HEK293 (cell line): Measurements from ENCODE around the gene DMPK.

ENCODE experiments used
- CTCF ChIA-PET: fragments of 350-600 bp; formaldehyde crosslinking; extraction: SDS; loops from one replicate; lab custom pipeline; 2021; ENCODE audit warnings: antibody characterized with exemption; lab: Yijun Ruan, JAX
- POLR2A ChIA-PET: fragments of 300-600 bp; formaldehyde crosslinking; extraction: SDS; loops from one replicate; lab custom pipeline; 2020; ENCODE audit warnings: antibody characterized with exemption, inconsistent platforms; lab: Yijun Ruan, JAX
- H3K27ac ChIP-seq: fragments of 200-500 bp; sonication (Bioruptor generic); 2 replicates; pipeline ENCODE4 v1.5.1; 2014; ENCODE audit warnings: low read depth, low read length, control low read depth, inconsistent platforms; ENCODE audit errors: extremely low read depth
- H3K36me3 ChIP-seq, 2 experiments: fragments of 200-500 bp in 1 of 2; sonication (Bioruptor generic) in 1 of 2; 1 replicate in 1 of 2; 2 replicates in 1 of 2; pipeline ENCODE4 v1.5.1; 2014 to 2017; ENCODE audit warnings: inconsistent platforms in 2 of 2, low read length in 2 of 2; ENCODE audit not compliant: control insufficient read depth in 2 of 2, insufficient read depth in 1 of 2
- H3K4me1 ChIP-seq: fragments of 200-500 bp; sonication (Bioruptor generic); 2 replicates; pipeline ENCODE4 v1.5.1; 2014; ENCODE audit warnings: mild to moderate bottlenecking, low read length, inconsistent platforms; ENCODE audit not compliant: control insufficient read depth, insufficient read depth
- H3K4me3 ChIP-seq: 2 replicates; pipeline ENCODE4 v1.5.1; 2011; ENCODE audit warnings: low read depth, mild to moderate bottlenecking, control low read depth, low read length, moderate library complexity
- H3K9me3 ChIP-seq: fragments of 200-500 bp; sonication (Bioruptor generic); 2 replicates; pipeline ENCODE4 v1.5.1; 2014; ENCODE audit warnings: low read depth, low read length, inconsistent platforms; ENCODE audit not compliant: control insufficient read depth, insufficient read depth
- GLI4 ChIP-seq: fragments of 450-650 bp; formaldehyde crosslinking; IDR thresholded peaks from 2 replicates; pipeline ENCODE4 v1.5.1; 2016; ENCODE audit warnings: missing biosample characterization, missing genetic modification characterization
- PATZ1 ChIP-seq: fragments of 450-650 bp; formaldehyde crosslinking; IDR thresholded peaks from 2 replicates; pipeline ENCODE4 v1.5.1; 2016; ENCODE audit warnings: missing biosample characterization, missing genetic modification characterization
- PRDM2 ChIP-seq: fragments of 450-650 bp; formaldehyde crosslinking; IDR thresholded peaks from 2 replicates; pipeline ENCODE4 v1.5.1; 2016; ENCODE audit warnings: missing biosample characterization, missing genetic modification characterization, borderline replicate concordance
- ZBTB20 ChIP-seq: fragments of 450-650 bp; formaldehyde crosslinking; IDR thresholded peaks from 2 replicates; pipeline ENCODE4 v1.5.1; 2016; ENCODE audit warnings: missing biosample characterization, missing genetic modification characterization
- ZBTB8A ChIP-seq: fragments of 450-650 bp; formaldehyde crosslinking; IDR thresholded peaks from 2 replicates; pipeline ENCODE4 v1.5.1; 2016; ENCODE audit warnings: missing biosample characterization, missing genetic modification characterization
- ZFP3 ChIP-seq: fragments of 450-650 bp; formaldehyde crosslinking; IDR thresholded peaks from 2 replicates; pipeline ENCODE4 v1.5.1; 2016; ENCODE audit warnings: low read depth, missing biosample characterization, missing genetic modification characterization
- ZNF112 ChIP-seq: fragments of 450-650 bp; formaldehyde crosslinking; IDR thresholded peaks from 2 replicates; pipeline ENCODE4 v1.5.0; 2017; ENCODE audit warnings: missing biosample characterization, missing genetic modification characterization
- ZNF157 ChIP-seq: fragments of 450-650 bp; formaldehyde crosslinking; IDR thresholded peaks from 2 replicates; pipeline ENCODE4 v1.5.1; 2016; ENCODE audit warnings: missing biosample characterization, missing genetic modification characterization
- ZNF221 ChIP-seq: fragments of 450-650 bp; formaldehyde crosslinking; IDR thresholded peaks from 2 replicates; pipeline ENCODE4 v1.5.1; 2017; ENCODE audit warnings: missing biosample characterization, missing genetic modification characterization, borderline replicate concordance
- ZNF366 ChIP-seq: fragments of 450-650 bp; formaldehyde crosslinking; conservative IDR thresholded peaks from 2 replicates; pipeline ENCODE4 v1.5.1; 2016; ENCODE audit warnings: missing biosample characterization, missing genetic modification characterization
- ZNF404 ChIP-seq: fragments of 450-650 bp; formaldehyde crosslinking; IDR thresholded peaks from 2 replicates; pipeline ENCODE4 v1.5.1; 2017; ENCODE audit warnings: missing biosample characterization, missing genetic modification characterization
- ZNF549 ChIP-seq: fragments of 450-650 bp; IDR thresholded peaks from 2 replicates; pipeline ENCODE4 v1.5.1; 2018; ENCODE audit warnings: missing biosample characterization, missing genetic modification characterization, mild to moderate bottlenecking, inconsistent platforms, moderate library complexity
- ZNF600 ChIP-seq: fragments of 450-650 bp; formaldehyde crosslinking; IDR thresholded peaks from 2 replicates; pipeline ENCODE4 v1.5.1; 2016; ENCODE audit warnings: missing biosample characterization, missing genetic modification characterization
- ZNF654 ChIP-seq: fragments of 450-650 bp; formaldehyde crosslinking; IDR thresholded peaks from 2 replicates; pipeline ENCODE4 v1.5.1; 2016; ENCODE audit warnings: low read depth, missing biosample characterization, missing genetic modification characterization
- ZNF664 ChIP-seq: fragments of 450-650 bp; formaldehyde crosslinking; IDR thresholded peaks from 2 replicates; pipeline ENCODE4 v1.5.1; 2016; ENCODE audit warnings: missing biosample characterization, missing genetic modification characterization
- ZNF677 ChIP-seq: fragments of 450-650 bp; IDR thresholded peaks from 2 replicates; pipeline ENCODE4 v1.5.0; 2018; ENCODE audit warnings: missing biosample characterization, mild to moderate bottlenecking, missing genetic modification characterization, moderate library complexity
- TF ChIP-seq, protein P1 (sequence below): fragments of 450-650 bp; formaldehyde crosslinking; IDR thresholded peaks from 2 replicates; pipeline ENCODE4 v1.5.1; 2016; ENCODE audit warnings: missing biosample characterization, missing genetic modification characterization, low read depth
- TF ChIP-seq, protein P2 (sequence below): fragments of 450-650 bp; formaldehyde crosslinking; conservative IDR thresholded peaks from 2 replicates; pipeline ENCODE4 v1.5.1; 2016; ENCODE audit warnings: low read depth, missing biosample characterization, missing genetic modification characterization

Gene DMPK

GRCh38 chr19:45825917-45826893 is 43.9 kb upstream of the DMPK start:
- Histone ChIP-seq H3K9me3 (no peaks in the 10 kb centered on the region), H3K4me3 (no peak overlapping the region), H3K36me3 (peaks cover 7 to 91% of the 10 kb centered on the region in 2 experiments; a peak in 2 of 3 replicates), H3K27ac (peak overlapping the region; percentile 4; the same call in 1 of the 2 replicates), H3K4me1 (no peaks in the 10 kb centered on the region)
- no peak for TF ChIP-seq ZNF366 (tag by site-specific recombination)
- TF ChIP-seq ZNF404 (tag by site-specific recombination) = no peak
- no peak for TF ChIP-seq ZBTB20 (tag by site-specific recombination)
- no peak for TF ChIP-seq ZNF549 (tag by site-specific recombination)
- TF ChIP-seq ZNF112 (tag by site-specific recombination) = no peak
- TF ChIP-seq ZNF654 (tag by site-specific recombination) = no peak
- no peak for TF ChIP-seq GLI4 (tag by site-specific recombination)
- no peak for TF ChIP-seq PATZ1 (tag by site-specific recombination)
- no peak for TF ChIP-seq ZFP3 (tag by site-specific recombination)
- no peak for TF ChIP-seq ZNF677 (tag by site-specific recombination)
- TF ChIP-seq ZBTB8A = no peak
- no peak for TF ChIP-seq PRDM2 (tag by site-specific recombination)
- TF ChIP-seq, protein P1, sequence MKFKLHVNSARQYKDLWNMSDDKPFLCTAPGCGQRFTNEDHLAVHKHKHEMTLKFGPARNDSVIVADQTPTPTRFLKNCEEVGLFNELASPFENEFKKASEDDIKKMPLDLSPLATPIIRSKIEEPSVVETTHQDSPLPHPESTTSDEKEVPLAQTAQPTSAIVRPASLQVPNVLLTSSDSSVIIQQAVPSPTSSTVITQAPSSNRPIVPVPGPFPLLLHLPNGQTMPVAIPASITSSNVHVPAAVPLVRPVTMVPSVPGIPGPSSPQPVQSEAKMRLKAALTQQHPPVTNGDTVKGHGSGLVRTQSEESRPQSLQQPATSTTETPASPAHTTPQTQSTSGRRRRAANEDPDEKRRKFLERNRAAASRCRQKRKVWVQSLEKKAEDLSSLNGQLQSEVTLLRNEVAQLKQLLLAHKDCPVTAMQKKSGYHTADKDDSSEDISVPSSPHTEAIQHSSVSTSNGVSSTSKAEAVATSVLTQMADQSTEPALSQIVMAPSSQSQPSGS (tag by site-specific recombination) = no peak
- no peak for TF ChIP-seq ZNF157 (tag by site-specific recombination)
- TF ChIP-seq ZNF221 (tag by site-specific recombination) = no peak
- TF ChIP-seq ZNF600 (tag by site-specific recombination) = no peak
- no peak for TF ChIP-seq ZNF664 (tag by site-specific recombination)
- TF ChIP-seq, protein P2, sequence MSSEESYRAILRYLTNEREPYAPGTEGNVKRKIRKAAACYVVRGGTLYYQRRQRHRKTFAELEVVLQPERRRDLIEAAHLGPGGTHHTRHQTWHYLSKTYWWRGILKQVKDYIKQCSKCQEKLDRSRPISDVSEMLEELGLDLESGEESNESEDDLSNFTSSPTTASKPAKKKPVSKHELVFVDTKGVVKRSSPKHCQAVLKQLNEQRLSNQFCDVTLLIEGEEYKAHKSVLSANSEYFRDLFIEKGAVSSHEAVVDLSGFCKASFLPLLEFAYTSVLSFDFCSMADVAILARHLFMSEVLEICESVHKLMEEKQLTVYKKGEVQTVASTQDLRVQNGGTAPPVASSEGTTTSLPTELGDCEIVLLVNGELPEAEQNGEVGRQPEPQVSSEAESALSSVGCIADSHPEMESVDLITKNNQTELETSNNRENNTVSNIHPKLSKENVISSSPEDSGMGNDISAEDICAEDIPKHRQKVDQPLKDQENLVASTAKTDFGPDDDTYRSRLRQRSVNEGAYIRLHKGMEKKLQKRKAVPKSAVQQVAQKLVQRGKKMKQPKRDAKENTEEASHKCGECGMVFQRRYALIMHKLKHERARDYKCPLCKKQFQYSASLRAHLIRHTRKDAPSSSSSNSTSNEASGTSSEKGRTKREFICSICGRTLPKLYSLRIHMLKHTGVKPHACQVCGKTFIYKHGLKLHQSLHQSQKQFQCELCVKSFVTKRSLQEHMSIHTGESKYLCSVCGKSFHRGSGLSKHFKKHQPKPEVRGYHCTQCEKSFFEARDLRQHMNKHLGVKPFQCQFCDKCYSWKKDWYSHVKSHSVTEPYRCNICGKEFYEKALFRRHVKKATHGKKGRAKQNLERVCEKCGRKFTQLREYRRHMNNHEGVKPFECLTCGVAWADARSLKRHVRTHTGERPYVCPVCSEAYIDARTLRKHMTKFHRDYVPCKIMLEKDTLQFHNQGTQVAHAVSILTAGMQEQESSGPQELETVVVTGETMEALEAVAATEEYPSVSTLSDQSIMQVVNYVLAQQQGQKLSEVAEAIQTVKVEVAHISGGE (tag by site-specific recombination) = no peak
- POLR2A ChIA-PET = interaction anchor here (0.6 to 2.1 kb wide), 5 partner anchors 9 to 601 kb away, joined by 3 to 6 read pairs (median 3); partner anchors contain the start of gene SYMPK
- CTCF ChIA-PET = interaction anchor here (0.6 to 4.1 kb wide), 4 partner anchors 9 to 333 kb away, joined by 4 to 35 read pairs (median 8); no protein-coding TSS in a partner anchor
